ENCODE results near the gene LBP. TPM values are rescaled to one million over a fixed set of nuclear protein-coding genes. Genes with fewer than 3 reads are reported as not detected.

The LBP gene
- polyA plus RNA-seq (2013, experiment 1 of 4): not detected
- polyA plus RNA-seq (2013, experiment 2 of 4): not detected
- not detected for polyA plus RNA-seq (2013, experiment 3 of 4)
- polyA plus RNA-seq (2013, experiment 4 of 4): not detected

GRCh38 chr20:38346247-38346651, at the start of gene LBP:
LBP (plus strand) TSS chr20:38346482; CDS start chr20:38346517, 35 bp downstream.
- no peaks in the 10 kb centered on the region for H3K9me3 ChIP-seq (ENCODE audit: control insufficient read depth, low read length)
- peaks cover 6% of the 10 kb centered on the region for H3K4me1 ChIP-seq (ENCODE audit: control insufficient read depth, insufficient read depth, low read length)
- no peaks in the 10 kb centered on the region for H3K36me3 ChIP-seq (ENCODE audit: control insufficient read depth, insufficient read depth, low read length)
- 95 to 96% methylated on average over 8 of the region's 8 CpGs for WGBS, 2 experiments
- H3K27me3 ChIP-seq (ENCODE audit: control insufficient read depth, insufficient read depth, low read length, poor library complexity, severe bottlenecking): no peaks in the 10 kb centered on the region
- H3K27ac ChIP-seq (ENCODE audit: insufficient read depth, low read depth, low read length, poor library complexity, severe bottlenecking): no peak within 1 kb of the TSS
- no peak within 1 kb of the TSS for H3K4me3 ChIP-seq (ENCODE audit: insufficient read depth, low read depth, low read length)

- H3K4me3 ChIP-seq (ENCODE audit: insufficient read depth, low read depth, low read length): no peak overlapping the region
- H3K27me3 ChIP-seq (ENCODE audit: control insufficient read depth, insufficient read depth, low read length, poor library complexity, severe bottlenecking): no peaks in the 10 kb centered on the region
- H3K27ac ChIP-seq (ENCODE audit: insufficient read depth, low read depth, low read length, poor library complexity, severe bottlenecking): no peak overlapping the region
- 96% methylated on average over 7 of the region's 7 CpGs for WGBS, 2 experiments
- peaks cover 9% of the 10 kb centered on the region for H3K4me1 ChIP-seq (ENCODE audit: control insufficient read depth, insufficient read depth, low read length)
- H3K36me3 ChIP-seq (ENCODE audit: control insufficient read depth, insufficient read depth, low read length): no peaks in the 10 kb centered on the region
- no peaks in the 10 kb centered on the region for H3K9me3 ChIP-seq (ENCODE audit: control insufficient read depth, low read length)
Measured at GRCh38 chr20:38297916-38298674, 48.2 kb upstream of the LBP start.

GRCh38 chr20:38298768-38299288, 47.5 kb upstream of the LBP start:
- WGBS, 2 experiments: 66 to 69% methylated on average over 13 of the region's 13 CpGs
- Histone ChIP-seq H3K4me1 (ENCODE audit: control insufficient read depth, insufficient read depth, low read length) (peaks cover 4% of the 10 kb centered on the region), H3K36me3 (ENCODE audit: control insufficient read depth, insufficient read depth, low read length) (no peaks in the 10 kb centered on the region), H3K9me3 (ENCODE audit: control insufficient read depth, low read length) (no peaks in the 10 kb centered on the region), H3K27me3 (ENCODE audit: control insufficient read depth, insufficient read depth, low read length, poor library complexity, severe bottlenecking) (no peaks in the 10 kb centered on the region), H3K4me3 (ENCODE audit: insufficient read depth, low read depth, low read length) (no peak overlapping the region), H3K27ac (ENCODE audit: insufficient read depth, low read depth, low read length, poor library complexity, severe bottlenecking) (no peak overlapping the region)

GRCh38 chr20:38299963-38300362, 46.3 kb upstream of the LBP start:
- WGBS, 2 experiments: 83 to 88% methylated on average over 6 of the region's 6 CpGs
- Histone ChIP-seq H3K4me3 (ENCODE audit: insufficient read depth, low read depth, low read length) (no peak overlapping the region), H3K9me3 (ENCODE audit: control insufficient read depth, low read length) (no peaks in the 10 kb centered on the region), H3K27me3 (ENCODE audit: control insufficient read depth, insufficient read depth, low read length, poor library complexity, severe bottlenecking) (no peaks in the 10 kb centered on the region), H3K36me3 (ENCODE audit: control insufficient read depth, insufficient read depth, low read length) (no peaks in the 10 kb centered on the region), H3K4me1 (ENCODE audit: control insufficient read depth, insufficient read depth, low read length) (no peaks in the 10 kb centered on the region), H3K27ac (ENCODE audit: insufficient read depth, low read depth, low read length, poor library complexity, severe bottlenecking) (no peak overlapping the region)

- Histone ChIP-seq H3K4me1 (ENCODE audit: control insufficient read depth, insufficient read depth, low read length) (no peaks in the 10 kb centered on the region), H3K9me3 (ENCODE audit: control insufficient read depth, low read length) (no peaks in the 10 kb centered on the region), H3K4me3 (ENCODE audit: insufficient read depth, low read depth, low read length) (no peak overlapping the region), H3K36me3 (ENCODE audit: control insufficient read depth, insufficient read depth, low read length) (no peaks in the 10 kb centered on the region), H3K27ac (ENCODE audit: insufficient read depth, low read depth, low read length, poor library complexity, severe bottlenecking) (no peak overlapping the region), H3K27me3 (ENCODE audit: control insufficient read depth, insufficient read depth, low read length, poor library complexity, severe bottlenecking) (no peaks in the 10 kb centered on the region)
- WGBS, 2 experiments: 92 to 97% methylated on average over 4 of the region's 4 CpGs
Measured at GRCh38 chr20:38300438-38300837, 45.8 kb upstream of the LBP start.

GRCh38 chr20:38301309-38301708, 45.0 kb upstream of the LBP start:
- Histone ChIP-seq H3K36me3 (ENCODE audit: control insufficient read depth, insufficient read depth, low read length) (no peaks in the 10 kb centered on the region), H3K27ac (ENCODE audit: insufficient read depth, low read depth, low read length, poor library complexity, severe bottlenecking) (no peak overlapping the region), H3K4me3 (ENCODE audit: insufficient read depth, low read depth, low read length) (no peak overlapping the region), H3K9me3 (ENCODE audit: control insufficient read depth, low read length) (no peaks in the 10 kb centered on the region), H3K4me1 (ENCODE audit: control insufficient read depth, insufficient read depth, low read length) (no peaks in the 10 kb centered on the region), H3K27me3 (ENCODE audit: control insufficient read depth, insufficient read depth, low read length, poor library complexity, severe bottlenecking) (no peaks in the 10 kb centered on the region)
- WGBS, 2 experiments: 94 to 95% methylated on average over 3 of the region's 3 CpGs

GRCh38 chr20:38302786-38303185, 43.5 kb upstream of the LBP start:
- Histone ChIP-seq H3K36me3 (ENCODE audit: control insufficient read depth, insufficient read depth, low read length) (no peaks in the 10 kb centered on the region), H3K4me3 (ENCODE audit: insufficient read depth, low read depth, low read length) (no peak overlapping the region), H3K27me3 (ENCODE audit: control insufficient read depth, insufficient read depth, low read length, poor library complexity, severe bottlenecking) (no peaks in the 10 kb centered on the region), H3K9me3 (ENCODE audit: control insufficient read depth, low read length) (no peaks in the 10 kb centered on the region), H3K27ac (ENCODE audit: insufficient read depth, low read depth, low read length, poor library complexity, severe bottlenecking) (no peak overlapping the region), H3K4me1 (ENCODE audit: control insufficient read depth, insufficient read depth, low read length) (peaks cover 4% of the 10 kb centered on the region)
- WGBS, 2 experiments: 33 to 39% methylated on average over 11 of the region's 11 CpGs

- H3K9me3 ChIP-seq (ENCODE audit: control insufficient read depth, low read length): no peaks in the 10 kb centered on the region
- no peaks in the 10 kb centered on the region for H3K27me3 ChIP-seq (ENCODE audit: control insufficient read depth, insufficient read depth, low read length, poor library complexity, severe bottlenecking)
- no peak within 1 kb of the TSS for H3K27ac ChIP-seq (ENCODE audit: insufficient read depth, low read depth, low read length, poor library complexity, severe bottlenecking)
- H3K4me1 ChIP-seq (ENCODE audit: control insufficient read depth, insufficient read depth, low read length): peaks cover 4% of the 10 kb centered on the region
- no peaks in the 10 kb centered on the region for H3K36me3 ChIP-seq (ENCODE audit: control insufficient read depth, insufficient read depth, low read length)
- H3K4me3 ChIP-seq (ENCODE audit: insufficient read depth, low read depth, low read length): no peak within 1 kb of the TSS
- WGBS, 2 experiments: 87 to 88% methylated on average over 21 of the region's 21 CpGs
Measured at GRCh38 chr20:38303908-38304379, 42.3 kb upstream of the LBP start, which contains the start of gene BPI. BPI (plus strand) TSS chr20:38304156; CDS start chr20:38304224, 68 bp downstream.

- H3K27me3 ChIP-seq (ENCODE audit: control insufficient read depth, insufficient read depth, low read length, poor library complexity, severe bottlenecking): no peaks in the 10 kb centered on the region
- H3K36me3 ChIP-seq (ENCODE audit: control insufficient read depth, insufficient read depth, low read length): no peaks in the 10 kb centered on the region
- H3K27ac ChIP-seq (ENCODE audit: insufficient read depth, low read depth, low read length, poor library complexity, severe bottlenecking): no peak overlapping the region
- no peak overlapping the region for H3K4me3 ChIP-seq (ENCODE audit: insufficient read depth, low read depth, low read length)
- H3K9me3 ChIP-seq (ENCODE audit: control insufficient read depth, low read length): no peaks in the 10 kb centered on the region
- 64 to 69% methylated on average over 8 of the region's 8 CpGs for WGBS, 2 experiments
- peaks cover 4% of the 10 kb centered on the region for H3K4me1 ChIP-seq (ENCODE audit: control insufficient read depth, insufficient read depth, low read length)
Measured at GRCh38 chr20:38304845-38305447, 41.3 kb upstream of the LBP start.

GRCh38 chr20:38305541-38305940, 40.7 kb upstream of the LBP start:
- WGBS, 2 experiments: 94 to 98% methylated on average over 4 of the region's 4 CpGs
- no peak overlapping the region for H3K4me3 ChIP-seq (ENCODE audit: insufficient read depth, low read depth, low read length)
- no peaks in the 10 kb centered on the region for H3K36me3 ChIP-seq (ENCODE audit: control insufficient read depth, insufficient read depth, low read length)

More at GRCh38 chr20:38305541-38305940, 40.7 kb upstream of the LBP start:
- Histone ChIP-seq H3K27me3 (ENCODE audit: control insufficient read depth, insufficient read depth, low read length, poor library complexity, severe bottlenecking) (no peaks in the 10 kb centered on the region), H3K9me3 (ENCODE audit: control insufficient read depth, low read length) (no peaks in the 10 kb centered on the region), H3K4me1 (ENCODE audit: control insufficient read depth, insufficient read depth, low read length) (peaks cover 4% of the 10 kb centered on the region), H3K27ac (ENCODE audit: insufficient read depth, low read depth, low read length, poor library complexity, severe bottlenecking) (no peak overlapping the region)

Data from ectodermal cell (in vitro differentiated cells).